ENCODE measurements around the gene CDKAL1.

Gene CDKAL1

DNA sequence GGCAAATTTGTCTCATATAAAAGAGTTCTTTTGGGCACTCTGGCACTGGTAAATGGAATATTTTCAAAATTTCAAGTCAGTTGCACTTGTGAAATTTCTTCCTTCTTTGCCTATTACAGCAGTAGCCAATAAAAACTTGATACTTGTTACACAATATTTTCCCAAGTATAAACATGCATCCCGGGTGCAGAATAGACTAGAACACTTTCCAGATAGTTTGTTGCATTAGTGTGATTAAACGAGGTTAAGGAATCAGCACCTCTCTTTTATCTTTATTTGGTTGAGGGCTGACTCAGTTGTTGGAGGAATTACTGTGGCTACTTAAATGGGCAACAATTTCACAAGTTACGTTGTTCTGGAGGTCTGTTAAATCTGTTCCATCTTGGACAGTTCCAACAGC lies 467.5 kb downstream of the CDKAL1 start:
- no peak for FAIRE-seq
- DNase-seq (ENCODE audit: low spot score): no peak

DNA sequence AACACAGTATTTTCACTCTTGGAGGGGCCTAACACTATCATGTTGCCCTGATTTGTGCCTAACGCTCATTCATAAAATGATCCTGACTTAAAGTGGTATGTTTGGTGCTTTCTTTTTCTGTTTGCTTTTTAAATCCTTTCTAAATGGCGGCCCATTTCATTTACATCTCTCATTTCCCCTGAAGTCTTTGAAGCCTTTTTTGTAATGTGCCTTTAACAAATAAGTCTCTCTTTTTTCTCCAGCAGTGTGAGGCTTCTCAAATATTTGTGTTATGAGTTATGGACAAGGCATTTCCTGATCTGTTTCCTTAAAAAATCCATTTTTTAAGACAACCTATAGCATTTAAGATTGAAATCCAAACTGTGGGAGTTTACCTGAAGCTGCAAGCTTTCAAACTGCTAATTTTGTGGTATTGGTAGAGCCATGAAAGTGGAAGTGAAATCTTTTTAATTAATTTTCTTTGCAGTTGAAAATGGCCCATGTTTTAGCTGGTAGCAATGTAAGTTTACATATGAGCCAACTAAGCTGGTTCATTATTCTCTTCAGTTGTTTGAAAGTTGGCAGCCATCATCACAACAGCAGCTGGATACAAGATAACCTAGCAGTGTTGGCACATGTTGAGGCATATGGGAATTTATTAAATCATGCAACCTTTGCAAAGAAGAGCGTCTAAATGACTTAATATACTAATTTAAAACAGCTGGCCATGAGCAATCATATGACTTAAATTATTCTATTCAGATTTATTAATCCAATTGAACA lies 469.7 kb downstream of the CDKAL1 start:
- DNase-seq (ENCODE audit: low spot score): no peak
- no peak for FAIRE-seq

DNA sequence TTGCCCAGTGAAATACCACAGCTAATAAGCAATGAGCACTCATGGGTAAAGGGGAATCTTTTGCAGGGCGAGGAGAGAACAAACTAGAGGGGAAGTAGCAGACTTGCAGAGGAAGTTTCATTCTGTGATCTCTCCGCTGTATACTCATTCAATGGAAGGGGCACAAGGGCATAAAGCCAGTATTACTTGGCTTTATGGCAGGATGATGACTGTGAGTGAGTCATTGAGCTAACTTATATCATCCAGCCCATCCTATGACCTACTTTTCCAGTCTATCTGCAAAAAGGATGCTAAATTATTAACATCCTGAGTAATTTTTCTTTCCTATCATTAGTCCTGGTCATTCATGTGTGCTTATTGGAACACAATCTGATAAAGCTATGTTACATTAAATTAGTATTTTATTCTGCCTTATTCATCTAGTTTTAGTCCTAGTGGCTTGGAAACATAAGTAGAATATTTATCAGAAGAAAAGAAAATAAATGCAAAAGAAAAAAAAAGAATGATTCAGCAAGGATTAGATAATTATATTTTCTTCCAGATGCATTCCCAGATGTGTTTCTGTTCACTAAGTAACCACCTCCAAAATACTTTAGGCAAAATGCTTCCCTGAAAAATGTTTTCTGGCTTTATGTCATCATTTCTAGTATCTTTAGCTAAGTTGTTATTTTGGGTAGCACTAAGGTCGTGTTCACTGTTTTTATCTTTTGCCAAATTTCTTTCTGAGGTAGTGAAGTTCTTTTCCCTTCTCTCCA lies 471.7 kb downstream of the CDKAL1 start:
- DNase-seq (ENCODE audit: low spot score): peak; percentile 85
- FAIRE-seq: peak; percentile 95

DNA sequence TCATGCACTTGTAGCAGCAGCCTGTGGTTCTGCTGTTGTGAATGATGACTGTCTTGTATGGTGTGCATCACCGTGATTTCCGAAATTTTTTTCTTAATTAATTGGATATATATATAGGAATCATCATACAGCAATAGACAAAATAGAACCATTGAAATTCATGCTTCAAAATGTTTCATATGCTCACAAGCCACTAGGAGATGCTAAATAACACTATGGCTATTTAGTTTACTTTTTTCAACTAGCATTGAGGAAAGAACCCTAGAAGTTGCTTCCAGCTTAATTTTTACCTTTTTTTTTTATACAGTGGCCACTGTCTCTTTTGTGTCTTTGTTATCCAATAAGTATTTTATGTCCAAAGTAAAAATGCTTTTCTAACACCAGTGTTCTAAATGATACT lies 485.4 kb downstream of the CDKAL1 start:
- no peak for FAIRE-seq
- no peak for DNase-seq (ENCODE audit: low spot score)

DNA sequence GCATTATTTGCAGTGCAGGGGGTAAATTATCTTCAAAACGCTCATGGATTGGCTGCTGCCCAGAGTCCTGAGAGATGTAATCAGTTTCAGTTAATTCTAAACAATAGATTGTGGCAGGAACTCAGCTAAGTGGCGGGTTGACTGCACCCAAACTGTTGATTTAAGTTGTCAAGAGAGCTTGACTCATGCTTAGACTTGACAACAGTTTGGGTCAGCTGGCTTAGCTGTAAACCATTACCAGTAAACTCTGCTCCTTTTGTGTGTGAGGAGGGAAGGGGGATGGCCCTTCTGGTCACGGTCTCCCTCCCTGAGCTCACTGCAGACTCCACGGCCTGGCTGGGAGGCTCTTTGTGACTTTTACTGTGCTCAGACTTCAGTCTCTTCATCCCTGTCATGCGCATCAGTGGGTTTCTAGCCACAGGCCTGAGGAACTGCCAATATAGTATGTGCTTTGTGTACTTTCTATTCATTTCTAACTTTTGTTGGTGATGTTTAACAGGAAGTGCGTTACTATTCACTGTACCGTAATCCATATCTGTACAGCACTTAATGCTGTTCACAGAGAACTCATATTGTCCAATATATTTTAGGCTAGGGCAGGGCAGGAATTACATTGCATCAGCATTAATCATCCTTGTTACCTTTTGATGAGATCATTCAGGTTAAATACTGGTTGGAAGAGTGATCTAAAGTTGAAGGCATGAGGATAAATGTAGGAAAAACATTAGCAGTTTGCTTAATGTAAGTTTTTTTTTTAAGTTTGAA lies 488.3 kb downstream of the CDKAL1 start:
- peak; percentile 91 for FAIRE-seq
- DNase-seq (ENCODE audit: low spot score): peak; percentile 96

DNA sequence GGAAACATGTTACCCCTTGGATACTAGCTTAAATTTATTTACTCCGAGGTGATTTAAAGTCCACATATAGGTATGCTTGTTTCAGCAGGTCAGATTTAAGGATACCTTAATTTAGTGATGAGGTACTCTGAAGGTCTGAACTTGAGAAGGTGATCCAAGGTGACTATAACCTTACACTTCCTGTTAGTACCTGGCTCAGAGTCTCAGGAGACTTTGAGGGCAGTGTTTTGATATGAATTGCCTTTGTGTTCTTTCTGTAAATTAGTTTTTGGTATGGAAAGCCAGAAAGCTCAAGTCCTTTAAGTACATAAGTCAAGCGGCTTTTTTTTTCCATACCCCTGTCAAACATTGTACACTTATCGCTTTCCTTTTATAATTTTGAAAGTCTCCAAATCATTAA lies 489.0 kb downstream of the CDKAL1 start:
- FAIRE-seq (no peak), DNase-seq (ENCODE audit: low spot score) (no peak)

DNA sequence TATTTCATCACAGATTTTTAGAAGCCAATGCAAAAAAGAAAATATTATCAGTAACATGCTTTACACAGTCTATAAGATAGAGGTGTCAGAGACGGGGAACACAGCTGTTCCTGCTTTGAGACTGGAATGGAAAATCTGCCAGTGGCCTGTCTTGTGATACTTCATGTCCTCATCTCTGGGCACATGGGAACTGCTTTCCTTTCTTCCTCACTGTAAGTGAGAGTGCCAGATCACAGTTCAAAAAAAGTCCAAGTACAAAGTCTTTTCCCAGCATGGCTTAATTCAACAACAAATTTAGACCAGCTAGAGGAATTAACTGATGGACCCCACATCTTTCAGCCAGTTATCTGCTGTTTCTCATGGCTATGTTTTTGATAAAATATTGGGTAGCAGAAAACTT lies 490.4 kb downstream of the CDKAL1 start:
- no peak for FAIRE-seq

DNA sequence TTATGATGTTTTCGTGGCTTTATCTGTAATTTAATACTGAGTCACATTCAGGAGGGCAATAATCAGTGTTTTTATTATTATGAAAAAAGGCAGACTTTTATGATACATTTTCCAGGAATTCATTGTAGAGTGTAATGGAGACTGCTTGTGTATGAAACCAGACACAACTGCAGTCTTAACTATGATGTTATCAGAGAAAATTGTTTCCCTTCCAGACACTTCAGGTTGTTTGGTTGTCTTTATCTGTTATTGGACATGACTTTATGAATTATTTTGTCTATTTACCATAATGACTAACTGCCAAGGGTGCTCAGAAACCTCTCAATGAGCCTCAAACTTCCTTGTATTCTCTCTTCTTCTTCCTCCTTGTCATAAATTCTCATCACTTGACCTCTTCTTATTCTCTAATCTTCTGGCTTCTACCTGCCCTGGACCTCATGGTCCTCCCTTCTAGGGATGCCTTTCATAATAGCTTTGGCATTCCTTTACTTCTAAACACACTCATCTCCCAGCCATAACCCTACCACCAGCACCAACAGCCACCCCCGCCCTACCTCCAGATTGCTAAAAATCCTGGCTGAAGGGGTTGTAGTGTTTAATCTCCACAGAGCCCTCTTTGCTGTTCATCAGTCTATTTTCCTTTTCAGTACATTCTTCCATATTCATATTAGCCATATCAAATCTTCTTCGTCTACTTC lies 492.5 kb downstream of the CDKAL1 start:
- DNase-seq (ENCODE audit: low spot score) (no peak), FAIRE-seq (no peak)

More for the DNA sequence above, 490.4 kb downstream of the CDKAL1 start:
- no peak for DNase-seq (ENCODE audit: low spot score)

DNA sequence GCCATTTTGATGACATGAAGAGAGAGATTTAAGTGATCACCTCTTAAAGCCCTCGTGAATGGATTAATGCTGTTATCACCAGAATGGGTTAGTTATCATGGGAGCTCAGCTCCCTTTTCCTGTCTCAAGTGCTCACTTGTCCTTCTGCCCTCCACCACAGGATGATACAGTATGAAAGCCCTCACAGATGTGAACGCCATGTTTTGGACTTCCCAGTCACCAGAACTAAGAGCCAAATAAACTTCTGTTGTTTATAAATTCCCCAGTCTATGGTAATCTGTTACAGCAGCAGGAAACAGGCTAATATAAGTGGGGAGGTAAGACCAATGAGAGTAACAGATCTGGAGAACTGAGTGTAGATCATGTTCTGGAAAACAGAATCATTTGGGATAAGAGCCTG lies 493.2 kb downstream of the CDKAL1 start:
- FAIRE-seq: no peak
- DNase-seq (ENCODE audit: low spot score): no peak

DNA sequence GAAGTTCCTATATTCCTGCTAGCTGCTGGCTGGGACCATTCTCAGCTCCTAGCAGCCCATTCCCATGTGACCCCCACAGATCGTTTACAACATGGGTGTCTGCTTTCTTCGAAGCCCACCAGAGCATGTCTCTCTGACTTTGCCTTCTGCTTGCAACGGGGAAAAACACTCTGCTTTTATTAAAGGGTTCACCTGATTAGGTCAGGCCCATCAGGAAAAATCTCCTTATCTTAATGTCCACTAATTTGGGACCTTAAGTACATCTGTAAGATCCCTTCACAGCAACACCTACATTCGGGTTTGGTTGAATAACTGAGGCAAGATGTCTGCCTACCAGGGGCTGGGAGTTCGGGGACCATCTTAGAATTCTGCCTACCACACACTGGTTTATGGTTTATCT lies 496.9 kb downstream of the CDKAL1 start:
- FAIRE-seq (no peak), DNase-seq (ENCODE audit: low spot score) (no peak)

DNA sequence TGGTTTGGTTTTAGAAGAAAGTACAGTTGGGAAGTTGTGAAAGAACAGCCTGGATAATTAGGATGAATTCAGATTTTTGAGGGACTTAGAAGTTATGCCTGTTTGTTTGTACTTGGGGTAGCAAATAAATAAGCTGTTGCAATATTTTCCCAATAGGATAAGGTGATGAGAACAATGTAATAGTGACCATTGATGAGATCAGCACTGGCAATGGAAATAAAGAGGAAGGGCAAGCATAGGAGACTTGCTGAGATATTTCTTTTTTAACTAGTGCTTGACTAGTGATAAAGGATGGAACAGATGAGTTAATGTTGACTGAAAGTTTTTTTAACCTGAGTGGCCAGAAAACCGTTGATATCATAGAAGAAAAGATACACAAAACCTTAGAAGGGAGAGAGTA lies 498.8 kb downstream of the CDKAL1 start:
- FAIRE-seq (no peak), DNase-seq (ENCODE audit: low spot score) (no peak)

DNA sequence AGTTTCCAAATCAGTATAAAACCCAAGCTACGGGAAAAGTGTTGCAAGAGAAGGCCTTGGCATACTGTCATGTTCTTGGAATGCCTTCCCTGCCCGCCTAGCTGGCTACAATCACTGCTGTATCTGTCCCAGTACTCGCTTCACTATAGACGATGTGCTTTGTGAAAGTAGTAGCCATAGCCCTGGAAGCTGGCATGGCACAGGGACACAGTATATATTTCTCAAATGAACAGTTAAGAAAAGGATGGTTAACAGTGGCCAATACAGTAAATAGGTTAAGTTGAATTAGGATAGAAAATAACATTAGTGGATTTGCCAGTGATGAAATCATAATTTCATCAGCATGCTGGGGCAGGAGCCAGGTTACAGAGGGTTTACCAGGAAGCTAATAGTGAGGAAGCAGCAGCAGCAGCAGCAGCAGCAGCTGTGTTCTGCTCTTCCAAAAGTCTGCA lies 499.3 kb downstream of the CDKAL1 start:
- DNase-seq (ENCODE audit: low spot score) (no peak), FAIRE-seq (no peak)

DNA sequence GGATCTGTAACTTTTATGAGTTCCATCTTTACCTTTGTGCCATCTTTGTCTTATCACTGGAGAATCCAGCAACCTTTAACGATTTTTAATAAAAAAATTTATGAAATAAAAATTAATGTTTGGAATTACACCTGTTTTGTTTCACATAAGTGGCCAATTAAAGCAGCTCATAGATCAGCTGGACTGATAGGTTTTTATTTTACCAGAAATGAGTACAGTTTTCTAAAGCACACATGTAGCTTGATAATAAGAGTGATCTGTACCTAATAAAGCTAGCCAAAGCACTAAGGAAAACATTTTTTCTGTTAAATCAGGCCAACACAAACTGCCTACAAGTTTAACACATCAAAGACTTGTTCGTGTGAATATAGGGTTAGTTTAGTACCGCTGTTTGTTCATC lies 500.1 kb downstream of the CDKAL1 start:
- FAIRE-seq: no peak
- DNase-seq (ENCODE audit: low spot score): no peak

DNA sequence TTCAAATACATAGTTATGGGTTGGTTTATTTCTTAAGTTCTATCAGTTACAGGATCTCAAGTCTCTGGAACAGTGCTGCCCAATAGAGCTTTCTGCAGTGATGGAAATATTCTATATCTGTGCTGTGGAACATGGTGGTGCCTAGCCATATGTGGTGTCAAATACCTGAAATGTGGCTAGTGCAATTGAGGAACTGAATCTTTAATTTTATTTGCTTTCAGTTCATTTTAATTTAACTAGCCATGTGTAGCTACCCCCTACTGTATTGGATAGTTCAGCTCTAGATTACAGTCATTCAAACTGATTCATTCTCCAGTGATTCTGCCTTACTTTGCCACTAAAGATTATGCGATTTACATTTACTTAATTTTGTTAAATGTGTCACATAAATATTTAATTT lies 503.2 kb downstream of the CDKAL1 start:
- no peak for FAIRE-seq
- no peak for DNase-seq (ENCODE audit: low spot score)

DNA sequence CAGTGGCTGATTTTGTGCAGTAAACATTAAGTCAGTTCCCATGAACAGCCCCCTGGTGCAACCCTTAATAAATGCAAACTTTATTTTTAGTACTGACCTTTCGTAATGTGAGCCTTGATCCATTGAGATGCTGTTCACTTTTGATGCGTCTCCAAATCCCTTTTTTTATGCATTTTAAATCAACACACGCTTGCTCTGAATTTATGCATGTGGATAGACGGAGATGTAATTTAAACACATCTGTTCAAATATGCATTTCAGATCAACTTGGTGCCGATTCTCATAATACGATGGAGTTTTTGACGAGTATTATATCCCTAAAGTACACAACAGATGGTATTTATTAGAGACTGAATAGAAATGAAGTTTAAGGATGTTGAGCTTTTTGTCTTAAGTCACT lies 505.7 kb downstream of the CDKAL1 start:
- FAIRE-seq (no peak), DNase-seq (ENCODE audit: low spot score) (no peak)

DNA sequence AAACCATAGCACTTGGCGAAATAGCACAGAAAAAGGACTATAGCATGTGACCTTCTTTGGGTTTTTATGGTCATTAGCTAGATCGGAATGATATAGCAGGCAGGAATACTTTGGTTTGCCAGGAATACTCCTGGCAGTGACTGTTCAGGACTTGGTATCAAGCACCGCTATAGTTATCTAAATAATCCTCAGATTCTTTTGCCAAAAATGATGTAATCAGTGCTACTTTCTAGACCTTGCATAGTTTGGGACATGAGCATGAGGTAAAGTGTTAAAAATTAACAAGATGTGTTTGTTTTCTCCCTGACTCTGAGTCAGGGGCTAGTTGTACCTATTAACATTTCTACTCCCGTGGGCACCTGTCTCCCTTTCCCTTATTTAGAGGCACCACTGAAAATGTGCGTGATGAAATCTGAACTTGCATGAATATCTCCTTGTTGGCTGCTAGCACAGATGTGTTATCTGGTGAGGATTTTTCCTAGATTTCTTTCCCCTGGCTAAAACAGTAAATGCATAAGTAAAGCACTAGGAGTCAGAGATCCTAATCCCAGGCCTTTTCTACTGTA lies 511.0 kb downstream of the CDKAL1 start:
- FAIRE-seq (peak; percentile 83), DNase-seq (ENCODE audit: low spot score) (peak; percentile 76)

DNA sequence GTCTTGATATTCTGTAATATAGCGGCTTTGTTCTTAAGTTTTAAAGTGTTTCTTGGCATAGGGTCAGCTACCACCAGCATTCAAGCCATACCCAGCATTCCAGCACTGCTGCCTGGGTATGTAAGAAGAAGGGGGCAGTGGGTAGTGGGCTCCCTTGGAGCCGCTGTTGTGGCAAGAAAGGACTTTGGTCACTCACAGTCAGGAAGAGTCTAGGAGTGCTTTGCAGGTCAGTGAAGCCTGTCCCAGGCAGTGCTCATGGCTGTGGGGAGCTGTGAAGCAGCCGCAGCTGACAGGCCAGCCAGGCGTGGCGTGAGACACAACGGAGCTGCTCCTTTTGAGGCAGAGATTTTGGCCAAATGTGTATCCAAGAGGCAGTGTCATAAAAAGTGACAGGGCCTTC lies 512.0 kb downstream of the CDKAL1 start:
- peak; percentile 75 for FAIRE-seq
- DNase-seq (ENCODE audit: low spot score): peak; percentile 73

DNA sequence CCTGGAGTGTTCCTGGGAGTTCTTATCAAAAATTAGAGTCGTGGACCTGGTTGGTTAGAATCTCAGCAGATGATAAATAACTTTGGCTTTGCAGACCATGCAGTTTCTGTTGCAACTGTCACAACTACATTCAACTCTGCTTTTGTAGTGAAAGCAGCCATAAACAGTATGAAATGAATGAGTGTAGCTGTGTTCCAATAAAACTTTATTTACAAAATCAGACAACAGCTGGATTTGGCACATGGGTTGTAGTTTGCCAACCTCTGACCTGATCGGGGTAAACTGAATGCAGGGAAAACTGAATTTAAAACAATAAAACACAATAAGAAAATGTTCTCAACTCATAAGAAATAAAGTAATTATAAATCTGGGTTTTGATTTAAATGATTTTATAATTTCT lies 513.8 kb downstream of the CDKAL1 start:
- no peak for FAIRE-seq
- DNase-seq (ENCODE audit: low spot score): no peak

DNA sequence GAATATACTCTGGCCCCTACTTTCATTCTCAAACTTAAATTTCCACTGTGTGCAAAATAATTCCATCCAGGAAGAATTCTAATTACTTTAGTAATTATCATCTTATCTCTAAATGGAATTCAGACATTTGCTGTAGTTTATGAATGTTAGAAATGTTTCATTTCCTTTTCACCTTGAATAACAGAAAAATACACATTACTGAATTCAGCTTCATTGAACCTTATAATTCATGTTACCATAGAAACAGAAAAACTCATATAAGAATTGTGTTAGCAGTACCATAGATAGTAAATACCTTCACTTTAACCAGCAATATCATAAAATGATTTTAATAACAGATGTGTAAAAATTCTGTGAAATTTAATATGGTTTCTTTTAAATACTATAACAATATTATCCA lies 514.9 kb downstream of the CDKAL1 start:
- FAIRE-seq: no peak
- no peak for DNase-seq (ENCODE audit: low spot score)

DNA sequence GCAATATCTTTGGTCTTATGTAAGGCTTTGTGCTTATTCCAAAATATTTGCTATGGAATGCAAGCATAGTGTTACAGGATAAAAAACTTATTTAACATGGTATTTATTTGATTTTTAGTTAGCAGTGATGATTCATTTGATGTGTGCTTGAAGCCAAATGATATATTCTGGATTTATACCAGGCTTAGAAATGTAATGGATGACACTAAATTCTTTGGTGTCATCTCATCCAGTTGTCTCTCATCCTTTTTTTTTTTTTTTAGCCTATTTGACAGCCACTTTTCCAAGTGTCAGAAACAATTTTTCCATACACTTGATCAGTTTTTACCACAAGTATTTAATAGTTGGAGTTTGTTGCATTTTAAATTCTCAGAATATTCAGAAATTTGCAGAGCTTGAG lies 515.3 kb downstream of the CDKAL1 start:
- DNase-seq (ENCODE audit: low spot score): no peak
- no peak for FAIRE-seq

DNA sequence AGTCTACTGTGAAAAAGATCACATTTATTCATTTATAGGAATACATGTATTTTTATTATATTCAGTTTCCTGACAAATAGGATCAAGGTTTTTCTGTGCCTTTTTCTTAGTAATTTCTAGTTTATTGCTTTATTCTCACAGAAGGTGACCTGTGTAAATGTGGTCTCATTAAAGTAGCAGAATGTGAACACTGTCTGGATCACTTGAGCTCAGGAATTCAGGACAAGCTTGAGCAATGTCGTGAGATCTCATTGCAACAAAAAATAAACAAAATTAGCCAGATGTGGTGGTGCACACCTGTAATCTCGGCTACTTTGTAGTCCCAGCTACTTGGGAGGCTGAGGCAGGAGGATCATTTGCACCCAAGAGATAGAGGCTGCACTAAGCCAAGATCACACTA lies 516.7 kb downstream of the CDKAL1 start:
- FAIRE-seq (no peak), DNase-seq (ENCODE audit: low spot score) (no peak)

All from RCC 7860 (cell line).